Astrocyte of the cerebellum (primary cell): ENCODE data around the gene DFFB.

ENCODE experiments used
- DNase-seq: peaks from one replicate; pipeline ENCODE4 v3.0.0-alpha.2; 2011; ENCODE audit warnings: low read depth
- H3K4me3 ChIP-seq: 2 replicates; pipeline ENCODE4 v1.5.1; 2011; ENCODE audit warnings: mild to moderate bottlenecking, low read depth, low read length, moderate library complexity
- in situ Hi-C: cut with HindIII; loops from 2 replicates; pipeline ENCODE4 v1.10.0; 2017; ENCODE audit warnings: low sequenced_read_pairs
- TF ChIP-seq, protein P1 (sequence below): IDR thresholded peaks from 2 replicates; pipeline ENCODE4 v1.5.1; 2012; ENCODE audit warnings: low read length, low read depth, moderate library complexity, mild to moderate bottlenecking; ENCODE audit errors: missing control alignments

The DFFB gene

GRCh38 chr1:3921765-3922164, 64.5 kb downstream of the DFFB start:
- H3K4me3 ChIP-seq = no peak overlapping the region
- TF ChIP-seq, protein P1, sequence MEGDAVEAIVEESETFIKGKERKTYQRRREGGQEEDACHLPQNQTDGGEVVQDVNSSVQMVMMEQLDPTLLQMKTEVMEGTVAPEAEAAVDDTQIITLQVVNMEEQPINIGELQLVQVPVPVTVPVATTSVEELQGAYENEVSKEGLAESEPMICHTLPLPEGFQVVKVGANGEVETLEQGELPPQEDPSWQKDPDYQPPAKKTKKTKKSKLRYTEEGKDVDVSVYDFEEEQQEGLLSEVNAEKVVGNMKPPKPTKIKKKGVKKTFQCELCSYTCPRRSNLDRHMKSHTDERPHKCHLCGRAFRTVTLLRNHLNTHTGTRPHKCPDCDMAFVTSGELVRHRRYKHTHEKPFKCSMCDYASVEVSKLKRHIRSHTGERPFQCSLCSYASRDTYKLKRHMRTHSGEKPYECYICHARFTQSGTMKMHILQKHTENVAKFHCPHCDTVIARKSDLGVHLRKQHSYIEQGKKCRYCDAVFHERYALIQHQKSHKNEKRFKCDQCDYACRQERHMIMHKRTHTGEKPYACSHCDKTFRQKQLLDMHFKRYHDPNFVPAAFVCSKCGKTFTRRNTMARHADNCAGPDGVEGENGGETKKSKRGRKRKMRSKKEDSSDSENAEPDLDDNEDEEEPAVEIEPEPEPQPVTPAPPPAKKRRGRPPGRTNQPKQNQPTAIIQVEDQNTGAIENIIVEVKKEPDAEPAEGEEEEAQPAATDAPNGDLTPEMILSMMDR = no peak
- no peak for DNase-seq
- in situ Hi-C loops = no loop called here

- in situ Hi-C loops = no loop called here
- no peak overlapping the region for H3K4me3 ChIP-seq
- no peak for DNase-seq
- TF ChIP-seq, protein P1 = no peak
Measured at GRCh38 chr1:3922201-3922725, 65.0 kb downstream of the DFFB start.

DNA sequence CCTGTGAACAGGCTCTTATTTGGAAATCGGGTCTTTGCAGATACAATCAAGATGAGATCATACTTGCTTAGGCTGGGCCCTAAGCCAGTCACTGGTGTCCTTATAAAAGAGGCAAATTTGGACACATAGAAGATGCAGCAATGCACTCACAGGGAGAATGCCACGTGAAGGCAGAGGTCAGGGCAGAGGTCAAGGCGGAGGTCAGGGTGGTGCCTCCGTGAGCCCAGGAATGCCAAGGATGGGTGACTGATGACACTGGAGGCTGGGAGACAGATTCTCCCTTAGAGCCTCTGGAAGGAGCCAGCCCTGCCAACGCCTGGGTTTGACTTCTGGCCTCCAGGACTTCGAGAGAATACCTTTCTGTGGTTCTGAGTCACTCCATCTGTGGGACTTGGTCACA, 65.6 kb downstream of the DFFB start:
- H3K4me3 ChIP-seq = no peak overlapping the region
- in situ Hi-C loops = no loop called here
- TF ChIP-seq, protein P1 = no peak
- DNase-seq = no peak

GRCh38 chr1:3923378-3924185, 66.3 kb downstream of the DFFB start:
- TF ChIP-seq, protein P1 = no peak
- H3K4me3 ChIP-seq = no peak overlapping the region
- DNase-seq = no peak
- in situ Hi-C loops = no loop called here

DNA sequence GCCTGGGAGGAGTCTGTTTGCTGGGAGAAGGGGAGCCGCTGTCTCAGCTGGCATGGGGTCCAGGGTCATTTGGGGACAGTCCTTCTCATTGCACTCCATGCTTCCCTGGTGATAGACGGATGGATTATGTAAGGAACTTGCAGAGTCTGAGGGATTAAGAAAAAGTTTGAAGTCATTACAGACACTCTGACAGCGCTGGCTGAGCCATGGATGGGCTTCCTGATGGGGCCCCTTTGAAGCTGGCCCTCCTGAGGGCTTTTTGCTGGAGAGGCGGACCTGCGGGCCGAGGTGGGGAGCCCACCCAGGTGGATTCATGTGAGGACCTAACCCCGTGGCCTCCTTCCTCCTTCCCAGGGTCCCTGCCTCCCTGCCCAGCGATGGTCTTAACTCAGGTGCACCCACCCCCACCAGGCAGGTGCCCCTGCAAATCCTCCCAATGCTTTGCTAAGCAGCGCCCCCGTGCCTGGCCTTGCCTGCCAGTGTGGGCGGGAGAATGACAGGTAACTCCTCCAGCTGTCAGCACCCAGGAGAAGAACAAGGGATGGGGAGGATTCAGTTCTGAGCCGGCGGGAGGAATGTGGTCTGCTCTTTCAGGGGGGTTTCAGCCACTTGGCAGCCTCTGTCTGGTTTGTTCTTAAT, 67.0 kb downstream of the DFFB start:
- in situ Hi-C loops = no loop called here

DNA sequence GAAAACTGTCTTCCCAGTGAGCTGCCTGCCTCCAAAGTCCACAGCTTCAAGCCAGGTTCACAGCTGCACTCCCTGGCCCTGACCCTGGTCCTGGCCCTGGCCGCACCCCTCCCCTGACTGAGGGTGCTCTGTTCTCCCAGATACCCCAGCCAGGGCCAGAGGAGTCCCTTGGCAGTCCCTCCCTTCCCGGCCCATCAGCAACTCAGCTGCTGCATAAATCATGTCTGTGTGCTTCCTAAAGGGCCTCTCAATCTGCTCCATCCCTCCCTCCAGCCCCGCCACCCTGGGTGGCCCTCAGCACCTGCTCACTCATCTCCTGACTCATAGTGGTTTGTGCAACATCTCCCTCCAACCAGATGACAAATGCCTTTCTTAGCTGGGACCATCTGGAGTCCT, 67.5 kb downstream of the DFFB start:
- TF ChIP-seq, protein P1 = no peak
- DNase-seq = no peak
- in situ Hi-C loops = no loop called here
- H3K4me3 ChIP-seq = no peak overlapping the region

More for the DNA sequence above, 67.0 kb downstream of the DFFB start:
- DNase-seq = no peak
- TF ChIP-seq, protein P1 = no peak
- no peak overlapping the region for H3K4me3 ChIP-seq
